ENCODE data around the gene AFAP1.

AFAP1 gene

DNA sequence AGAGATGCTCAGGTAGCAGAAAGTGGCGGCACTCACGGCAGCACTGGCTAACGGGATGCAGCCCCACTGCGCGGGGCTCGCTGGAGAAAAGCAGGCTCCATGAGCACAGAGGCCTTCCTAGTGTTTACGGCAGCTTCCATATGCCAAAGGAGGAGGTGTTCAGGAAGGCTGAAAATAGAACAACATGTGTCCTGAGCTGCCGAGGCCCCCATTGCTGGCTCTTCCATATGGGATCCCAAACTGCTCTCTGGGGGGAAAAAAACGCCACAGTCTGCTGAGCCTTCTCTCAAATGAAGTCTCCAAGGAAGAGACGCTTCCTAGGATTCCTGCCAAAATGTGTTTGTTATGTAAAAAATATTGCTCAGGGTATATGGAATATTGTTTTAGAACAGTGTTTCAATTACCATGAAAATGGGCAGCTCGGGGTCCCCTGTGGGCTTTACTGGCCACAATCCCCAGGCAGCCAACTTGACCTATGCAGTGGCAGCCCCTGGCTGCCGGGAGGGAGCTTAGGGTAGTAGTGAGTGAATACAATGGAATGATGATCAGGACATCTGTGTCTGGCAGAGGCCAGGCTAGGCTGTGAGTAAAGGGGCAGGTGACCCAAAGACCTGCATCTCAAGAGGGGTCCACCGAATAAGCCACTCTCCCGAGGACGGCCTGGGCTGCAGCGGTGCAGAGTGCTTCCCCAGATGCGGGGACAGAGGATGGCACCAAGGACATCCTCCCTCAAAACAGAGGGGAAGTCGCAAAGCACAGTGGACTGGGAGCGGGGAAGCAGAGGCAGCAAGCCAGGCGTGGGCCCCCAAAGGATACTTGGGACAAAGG is 170.1 kb downstream of the AFAP1 start:
- no peak for DNase-seq (ENCODE audit: low spot score)

DNA sequence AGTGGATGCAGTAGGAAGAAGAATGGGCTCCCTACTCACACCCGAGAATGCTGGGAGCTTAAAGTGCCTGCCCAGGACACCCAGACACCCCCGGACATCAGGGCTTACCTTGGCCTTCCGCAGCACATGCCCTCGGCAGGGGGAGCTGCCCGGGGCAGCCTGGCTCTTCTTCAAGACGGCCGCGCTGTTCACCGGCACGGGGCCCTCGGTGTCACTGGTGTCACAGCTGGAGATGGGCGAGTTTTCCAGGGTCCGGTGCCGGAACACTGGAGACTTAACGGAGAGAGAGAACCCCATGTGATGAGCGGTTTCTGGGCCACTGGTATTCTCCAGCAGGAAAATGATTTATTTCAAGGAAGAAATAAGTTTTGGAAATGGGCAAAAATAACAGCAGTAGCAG is 170.9 kb downstream of the AFAP1 start:
- no peak for DNase-seq (ENCODE audit: low spot score)

- no peak for DNase-seq (ENCODE audit: low spot score)
These were observed 171.7 kb downstream of the AFAP1 start for GRCh38 chr4:7767966-7768365.

DNA sequence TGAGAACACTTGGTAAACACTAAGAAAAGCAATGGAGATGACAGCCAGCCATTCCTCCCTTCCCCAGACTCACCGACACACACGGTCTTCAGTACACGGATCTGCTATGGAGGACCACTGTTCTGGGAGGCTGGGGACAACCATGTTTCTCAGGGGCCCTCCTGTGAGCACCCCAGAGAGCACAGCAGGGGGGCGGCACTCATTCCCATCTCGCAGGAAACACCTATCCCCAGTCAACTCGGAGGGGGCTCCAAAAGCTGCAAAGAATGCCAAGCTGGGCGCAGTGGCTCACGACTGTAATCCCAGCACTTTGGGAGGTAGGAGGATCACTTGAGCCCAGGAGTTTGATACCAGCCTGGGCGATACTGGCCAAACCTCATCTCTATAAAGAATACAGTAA is 172.1 kb downstream of the AFAP1 start:
- DNase-seq (ENCODE audit: low spot score): no peak

DNA sequence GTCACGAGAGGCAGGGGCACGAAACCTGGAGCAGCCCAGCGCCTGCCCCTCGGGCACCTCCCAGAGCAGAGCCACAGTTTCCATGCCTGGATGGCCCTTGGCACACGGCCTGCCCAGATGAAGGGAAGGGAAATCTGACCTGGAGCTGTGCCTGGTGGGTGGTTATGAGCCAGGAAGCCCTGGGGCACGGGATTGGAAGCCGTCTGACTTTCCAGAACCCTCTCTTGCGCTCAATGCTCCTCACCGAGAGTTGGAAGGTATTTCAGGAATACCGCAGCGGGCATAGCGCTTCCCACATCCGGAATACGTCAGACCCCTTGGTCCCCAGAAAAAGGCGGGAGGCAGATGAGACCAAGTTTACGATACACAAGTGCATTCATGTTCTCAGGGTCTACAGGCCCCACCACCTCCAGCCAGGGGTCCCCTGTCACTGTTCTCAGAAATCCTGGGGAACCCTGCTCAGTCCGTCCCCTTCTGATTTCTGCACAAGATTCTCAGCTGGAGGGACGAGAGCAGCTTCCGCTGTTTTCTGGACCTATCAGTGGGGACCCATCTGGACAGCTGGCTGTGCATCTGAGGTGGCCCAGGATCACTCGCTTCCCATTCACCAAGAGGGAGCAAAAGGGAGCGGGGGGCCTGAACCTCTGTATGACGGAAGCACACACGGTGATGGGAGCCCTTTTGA is 172.9 kb downstream of the AFAP1 start:
- DNase-seq (ENCODE audit: low spot score): no peak

DNA sequence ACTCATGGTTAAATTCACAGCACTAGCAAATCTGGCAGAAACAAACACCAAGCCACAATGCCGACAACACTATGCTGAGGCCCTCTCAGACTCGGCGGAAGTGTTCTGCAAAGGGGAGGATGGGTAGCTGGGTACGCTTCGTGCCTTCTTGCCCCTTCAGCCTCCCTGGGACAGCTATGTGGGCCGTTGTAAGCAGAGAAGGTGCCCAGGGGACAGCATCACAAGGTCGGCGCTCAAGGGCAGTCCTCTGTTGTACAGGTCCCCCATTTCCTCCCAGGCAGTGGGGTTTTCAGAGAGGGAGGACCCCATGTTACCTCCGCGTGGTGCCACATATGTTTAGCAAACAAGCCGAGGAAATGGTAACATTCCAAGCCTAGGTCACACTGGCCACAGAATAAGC is 173.6 kb downstream of the AFAP1 start:
- no peak for DNase-seq (ENCODE audit: low spot score)

GRCh38 chr4:7765666-7766065 is 174.0 kb downstream of the AFAP1 start:
- DNase-seq (ENCODE audit: low spot score): no peak

DNA sequence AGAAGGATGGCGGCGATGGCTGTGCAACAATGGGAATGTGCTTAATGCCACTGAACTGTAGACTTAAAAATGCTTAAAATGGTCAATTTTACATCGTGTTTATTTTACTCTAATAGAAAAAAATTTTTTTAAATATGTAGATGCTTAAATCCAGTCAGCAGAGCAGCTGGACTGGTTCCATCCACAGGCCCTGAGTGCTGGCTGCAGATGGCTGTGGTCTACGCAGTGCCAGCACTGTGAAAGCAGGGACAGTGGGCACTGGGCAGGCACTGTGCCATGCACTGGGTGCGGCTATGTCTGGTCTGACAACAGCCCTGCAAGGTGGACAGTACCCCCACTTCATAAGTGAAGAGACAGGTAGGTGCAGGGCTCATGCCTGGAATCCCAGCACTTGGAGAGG is 175.2 kb downstream of the AFAP1 start:
- DNase-seq (ENCODE audit: low spot score): no peak

DNA sequence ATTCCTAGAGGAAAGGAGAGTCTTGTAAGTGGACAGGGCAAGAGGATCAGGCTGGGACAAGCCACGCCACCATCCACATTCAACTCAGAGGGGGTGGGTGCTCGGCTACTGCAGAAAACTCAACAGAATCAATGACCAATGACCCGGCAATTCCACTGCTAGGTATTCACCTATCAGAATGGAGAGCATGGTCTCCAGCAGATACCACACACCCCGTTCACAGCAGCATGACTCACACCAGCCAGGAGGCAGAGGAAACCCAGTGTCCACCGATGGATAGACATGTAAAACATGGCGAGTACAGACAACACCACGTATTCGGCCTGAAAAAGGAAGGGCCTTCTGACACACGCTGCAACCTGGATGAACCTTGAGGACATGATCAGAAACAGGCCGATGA is 175.9 kb downstream of the AFAP1 start:
- peak; percentile 61 for DNase-seq (ENCODE audit: low spot score)

DNA sequence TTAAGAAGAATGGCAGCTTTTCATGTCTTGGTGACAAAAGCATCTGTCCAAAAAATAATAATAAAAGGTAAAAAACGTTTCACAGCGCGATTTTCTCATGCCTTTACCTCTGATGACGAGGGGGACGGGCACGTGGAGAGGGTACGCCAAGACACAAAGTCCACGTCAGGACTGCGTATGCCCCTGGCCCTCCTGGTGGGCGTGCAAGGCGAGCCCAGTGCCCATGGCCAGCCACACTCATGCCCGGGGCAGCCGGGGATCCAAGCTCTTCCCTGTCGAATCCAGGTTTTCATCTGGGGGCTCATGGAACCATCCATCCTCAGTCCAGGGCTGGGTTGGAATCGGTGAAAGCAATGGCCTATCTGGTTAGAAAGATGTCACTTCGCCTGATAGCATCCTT is 176.6 kb downstream of the AFAP1 start:
- no peak for DNase-seq (ENCODE audit: low spot score)

GRCh38 chr4:7762376-7763030 is 177.2 kb downstream of the AFAP1 start:
- no peak for DNase-seq (ENCODE audit: low spot score)

DNA sequence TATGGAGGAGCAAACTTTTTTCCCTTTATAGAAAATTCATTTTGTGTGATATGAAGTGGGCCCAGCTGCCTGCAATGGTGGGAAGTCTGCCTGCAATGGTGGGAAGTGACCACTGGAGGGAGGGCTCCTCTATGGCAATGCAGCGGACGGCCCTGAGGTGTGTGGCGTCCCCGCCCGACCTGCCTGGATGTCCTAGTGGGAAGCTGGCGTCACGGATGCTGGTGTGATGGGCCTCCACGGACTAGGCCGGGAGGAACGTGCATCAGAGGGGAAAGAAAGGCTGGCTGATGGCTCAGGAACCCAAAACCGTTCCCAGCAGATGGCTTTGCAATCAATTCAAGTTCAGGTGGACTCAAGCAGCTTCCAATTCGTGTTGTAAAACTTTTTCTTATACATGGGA is 177.9 kb downstream of the AFAP1 start:
- peak; percentile 87 for DNase-seq (ENCODE audit: low spot score)

DNA sequence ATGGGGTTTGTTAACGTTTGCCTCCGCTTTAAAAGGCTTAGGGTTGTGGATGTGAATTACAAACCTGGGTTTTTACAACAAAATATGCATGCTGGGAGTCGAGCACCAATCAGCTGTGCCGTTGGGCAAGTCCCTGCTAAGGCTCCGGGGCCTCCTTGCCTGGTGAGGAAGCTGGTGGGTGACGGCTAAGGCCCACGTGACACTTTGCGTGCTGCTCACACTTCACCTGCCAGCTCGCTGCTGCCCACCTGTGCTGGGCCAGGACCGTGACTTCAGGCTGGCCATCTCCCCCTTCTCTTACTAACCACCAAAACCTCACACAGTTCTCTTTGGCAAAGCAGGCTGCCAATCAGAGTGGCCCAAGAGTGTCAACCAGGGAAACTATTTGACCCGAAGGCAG is 178.3 kb downstream of the AFAP1 start:
- no peak for DNase-seq (ENCODE audit: low spot score)

GRCh38 chr4:7760706-7761105 is 179.0 kb downstream of the AFAP1 start:
- DNase-seq (ENCODE audit: low spot score): no peak

DNA sequence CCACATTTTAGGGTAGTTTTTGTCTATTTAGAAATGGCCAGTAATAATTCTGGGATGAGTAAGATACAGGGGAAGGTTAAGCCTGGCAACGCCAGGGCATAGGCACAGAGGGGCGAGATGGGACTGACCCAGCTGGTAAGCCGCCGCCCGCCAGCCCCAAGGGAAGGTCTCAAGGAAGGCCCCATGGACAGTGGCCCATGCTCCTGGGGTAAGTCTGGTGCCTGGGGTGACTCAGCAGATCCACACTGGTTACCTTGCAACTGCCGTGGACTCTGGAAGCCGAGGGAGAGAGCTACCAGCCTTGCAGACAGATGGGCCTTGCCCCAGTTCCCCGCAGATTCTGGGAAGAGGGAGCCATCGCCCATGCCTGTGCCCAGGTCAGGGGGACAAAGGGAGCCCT is 179.4 kb downstream of the AFAP1 start:
- DNase-seq (ENCODE audit: low spot score): no peak

GRCh38 chr4:7759635-7760034 is 180.0 kb downstream of the AFAP1 start:
- DNase-seq (ENCODE audit: low spot score): no peak

DNA sequence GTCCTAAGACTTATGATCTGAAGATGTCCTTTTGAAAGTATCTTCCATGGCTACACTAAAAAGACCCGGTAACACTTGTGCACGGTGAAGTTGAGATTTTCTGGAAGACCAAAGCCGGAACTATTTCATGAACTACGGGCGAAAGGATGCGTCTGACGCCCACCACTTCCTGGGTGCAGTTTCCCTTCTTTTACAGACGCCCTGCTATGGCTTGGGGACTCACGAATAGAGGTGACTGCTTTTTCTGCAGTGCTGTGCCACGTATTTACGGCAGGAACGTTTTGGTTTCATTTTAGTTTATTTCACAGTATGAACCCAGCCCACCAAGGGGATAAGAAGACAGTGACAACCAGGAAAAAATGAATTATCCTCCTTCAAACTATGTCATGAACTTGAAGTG is 180.4 kb downstream of the AFAP1 start:
- DNase-seq (ENCODE audit: low spot score): no peak

DNA sequence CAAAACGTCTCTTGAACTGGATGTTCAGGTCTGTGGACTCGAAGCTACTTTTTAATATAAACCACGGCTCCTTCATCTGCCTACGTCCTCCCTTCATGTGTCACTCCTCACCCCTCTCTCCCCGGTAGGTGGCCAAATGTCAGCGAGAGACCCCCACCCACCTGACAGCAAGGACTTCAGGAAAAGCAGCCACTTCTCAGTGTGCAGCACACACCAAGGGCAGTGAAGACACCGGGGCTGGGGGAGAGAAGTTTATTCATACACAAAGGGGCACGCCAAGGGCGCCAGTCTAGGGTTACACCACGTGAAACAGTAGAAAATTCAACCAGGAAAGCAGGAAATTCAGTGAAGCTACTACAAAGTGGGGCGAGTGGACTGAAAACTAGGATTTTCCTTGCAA is 181.2 kb downstream of the AFAP1 start:
- no peak for DNase-seq (ENCODE audit: low spot score)

DNA sequence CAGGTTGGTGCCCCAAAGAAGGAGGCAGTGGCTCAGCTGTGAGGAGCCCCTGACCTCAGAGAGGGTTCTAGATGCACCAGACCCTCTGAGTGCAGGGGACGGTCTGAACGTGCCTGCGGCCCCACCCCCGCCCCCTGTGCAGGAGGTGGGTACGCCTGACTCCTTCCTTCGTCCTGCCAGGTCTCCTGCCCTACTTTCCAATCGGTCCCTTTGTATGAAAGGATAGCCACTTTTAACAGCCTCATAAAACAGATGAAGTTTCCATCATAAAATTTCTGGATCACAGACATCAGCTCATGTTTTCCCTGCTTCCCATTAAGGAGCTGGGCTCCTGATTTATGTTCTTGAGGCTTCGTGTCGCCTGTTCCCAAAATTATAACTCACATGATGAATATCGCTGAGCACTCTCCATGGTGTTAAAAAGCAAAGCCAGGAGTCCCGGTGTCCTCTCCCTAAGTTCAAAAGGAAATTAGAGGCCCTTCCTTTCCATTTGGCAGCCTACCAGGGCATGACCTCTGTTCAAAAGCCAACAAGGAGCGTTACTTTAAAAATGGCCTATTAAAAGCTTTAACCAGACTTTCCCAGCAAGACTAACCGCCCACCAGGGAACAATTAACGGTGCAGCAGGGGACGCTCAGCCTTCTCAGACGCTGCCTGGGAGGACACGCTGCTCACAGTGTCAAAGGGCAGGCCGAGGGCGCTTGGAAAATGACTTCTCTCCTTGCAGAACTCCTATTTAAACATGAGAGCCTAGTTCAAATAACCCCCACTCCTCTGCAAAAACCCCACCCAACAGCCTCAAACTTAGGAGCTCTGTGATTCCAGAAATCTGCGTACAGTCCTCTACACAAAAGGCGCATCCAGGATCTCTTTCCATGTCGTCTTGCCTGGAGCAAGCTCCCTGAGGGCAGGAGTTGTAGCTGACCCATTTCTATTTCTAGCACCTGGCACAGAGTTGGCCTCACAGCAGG is 181.9 kb downstream of the AFAP1 start:
- DNase-seq (ENCODE audit: low spot score): no peak

DNA sequence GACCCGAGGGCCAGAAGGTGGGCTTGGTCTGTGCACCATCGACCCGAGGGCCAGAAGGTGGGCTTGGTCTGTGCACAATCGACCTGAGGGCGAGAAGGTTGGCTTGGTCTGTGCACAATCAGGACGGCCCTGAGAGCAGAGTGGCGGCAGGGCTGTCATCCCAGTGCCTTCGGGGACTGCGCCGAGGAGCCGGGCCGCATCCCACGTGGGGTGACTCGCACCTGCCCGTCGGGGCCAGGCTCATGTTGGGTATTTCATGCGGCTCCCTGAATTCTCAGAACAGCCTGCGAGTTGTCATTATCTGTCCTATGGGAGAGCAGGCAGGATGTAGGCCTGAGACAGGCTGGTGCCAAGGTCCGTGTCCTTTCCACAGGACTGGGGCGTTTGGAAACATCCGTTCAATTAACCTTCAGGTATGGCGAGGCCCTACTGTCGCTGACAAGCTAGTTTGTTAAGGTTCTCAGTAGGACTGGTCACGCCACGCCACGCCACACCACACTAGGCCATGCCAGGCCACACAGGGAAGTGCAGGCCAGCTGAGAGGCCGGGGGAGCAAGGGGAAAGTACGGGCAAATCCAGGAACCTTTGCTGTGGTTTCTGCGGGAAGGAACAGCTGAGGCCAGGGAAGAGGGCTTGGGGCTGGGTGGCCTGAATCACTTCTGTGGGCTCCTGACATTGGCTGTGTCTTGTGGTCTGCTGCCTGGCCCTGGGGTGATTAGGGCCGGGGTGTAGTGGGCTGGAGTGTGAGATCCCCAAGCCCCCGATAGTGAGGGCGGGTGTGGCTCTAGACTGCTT is 182.9 kb downstream of the AFAP1 start:
- DNase-seq (ENCODE audit: low spot score): no peak

DNA sequence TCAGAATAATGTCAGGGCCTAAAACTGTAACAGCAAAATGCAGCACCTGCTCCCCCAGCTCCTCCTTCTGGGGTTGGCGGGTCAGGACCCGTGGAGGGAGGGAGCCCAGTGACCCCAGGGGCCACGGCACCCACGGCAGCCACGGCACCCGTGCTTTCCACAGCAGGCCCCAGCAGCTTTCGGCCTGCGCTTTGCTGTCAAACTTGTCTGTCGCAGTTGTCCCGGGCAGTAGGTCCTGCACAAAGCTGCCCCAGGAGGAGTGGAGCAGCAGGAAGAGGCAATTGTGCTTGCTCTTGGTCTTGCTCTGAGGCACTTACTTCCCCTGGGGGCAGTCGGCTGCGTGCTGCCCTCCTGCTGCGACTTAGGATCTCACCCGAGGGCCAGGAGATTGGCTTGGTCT is 183.6 kb downstream of the AFAP1 start:
- no peak for DNase-seq (ENCODE audit: low spot score)
